Caco-2 (cell line): Measurements from ENCODE around the gene HDHD3. TPM values are rescaled to one million over a fixed set of nuclear protein-coding genes. Genes with fewer than 3 reads are reported as not detected.

Experiments used
- BruUV-seq: library from RNA; stranded (reverse); fragments of 400-500 nt; replicated peaks from 2 replicates; lab custom pipeline; 2021; lab: Mats Ljungman, UMichigan
- CTCF ChIA-PET: fragments of 300-600 bp; sonication (Branson Sonifier 250); formaldehyde crosslinking; loops from one replicate; lab custom pipeline; 2022; ENCODE audit warnings: antibody characterized with exemption; lab: Charles Lee
- POLR2A ChIA-PET: fragments of 300-600 bp; sonication (Branson Sonifier 250); formaldehyde crosslinking; loops from one replicate; lab custom pipeline; 2022; ENCODE audit warnings: antibody characterized with exemption; lab: Charles Lee
- DNase-seq, 2 experiments: peaks; one replicate each; pipeline versions ENCODE4 v3.0.0 to v3.0.0-alpha.2; 2020 to 2022
- H3K27me3 ChIP-seq: replicated peaks from 2 replicates; pipeline ENCODE4 v1.6.0; 2011; ENCODE audit warnings: low read length; ENCODE audit not compliant: control insufficient read depth, insufficient read depth
- H3K36me3 ChIP-seq: 2 replicates; pipeline ENCODE4 v1.5.1; 2011; ENCODE audit warnings: low read length; ENCODE audit not compliant: control insufficient read depth, insufficient read depth
- H3K4me1 ChIP-seq: fragments of 250-450 bp; sonication (Bioruptor Pico); 2 replicates; pipeline ENCODE4 v1.5.1; 2020; ENCODE audit warnings: mild to moderate bottlenecking
- H3K4me3 ChIP-seq: 2 replicates; pipeline ENCODE4 v1.5.1; 2011; ENCODE audit warnings: low read depth, mild to moderate bottlenecking, control low read depth, low read length
- H3K9me3 ChIP-seq: fragments of 250-450 bp; sonication (Bioruptor Pico); 2 replicates; pipeline ENCODE4 v1.5.1; 2020; ENCODE audit warnings: mild to moderate bottlenecking, moderate library complexity
- H3K27ac Mint-ChIP-seq: one replicate; pipeline ENCODE4 v1.8.0; 2022; ENCODE audit warnings: mixed read lengths; ENCODE audit not compliant: unreplicated experiment
- H3K27me3 Mint-ChIP-seq: one replicate; pipeline ENCODE4 v1.8.0; 2022; ENCODE audit warnings: mixed read lengths; ENCODE audit not compliant: insufficient read depth, unreplicated experiment
- H3K36me3 Mint-ChIP-seq: one replicate; pipeline ENCODE4 v1.8.0; 2022; ENCODE audit warnings: mild to moderate bottlenecking, mixed read lengths; ENCODE audit not compliant: insufficient read depth, unreplicated experiment
- H3K4me1 Mint-ChIP-seq: one replicate; pipeline ENCODE4 v1.8.0; 2022; ENCODE audit warnings: low read depth, mixed read lengths; ENCODE audit not compliant: unreplicated experiment
- H3K4me3 Mint-ChIP-seq: one replicate; pipeline ENCODE4 v1.8.0; 2022; ENCODE audit warnings: mild to moderate bottlenecking, moderate library complexity, mixed read lengths; ENCODE audit not compliant: unreplicated experiment
- H3K9me3 Mint-ChIP-seq: one replicate; pipeline ENCODE4 v1.8.0; 2022; ENCODE audit warnings: mixed read lengths; ENCODE audit not compliant: unreplicated experiment
- CTCF ChIP-seq, 2 experiments: fragments of 200-600 bp in 1 of 2; IDR thresholded peaks; 1 replicate in 1 of 2; 2 replicates in 1 of 2; pipeline versions ENCODE4 v1.5.1 to v1.8.0; 2011 to 2022; ENCODE audit warnings: antibody characterized with exemption in 1 of 2, control low read depth in 1 of 2, inconsistent platforms in 1 of 2, low read depth in 1 of 2, low read length in 1 of 2, mild to moderate bottlenecking in 1 of 2, moderate library complexity in 1 of 2; ENCODE audit not compliant: insufficient read depth in 1 of 2, severe bottlenecking in 1 of 2, unreplicated experiment in 1 of 2
- intact Hi-C: fragments of 100-400 bp; cut with micrococcal nuclease; formaldehyde crosslinking; loops from one replicate; pipeline ENCODE4 v1.10.0; 2022; ENCODE audit not compliant: unreplicated experiment
- total RNA-seq: library from RNA; stranded (reverse); gene quantifications from 2 replicates; pipeline ENCODE4 v1.2.3, GENCODE V29; 2022

HDHD3 gene
- total RNA-seq, 1 experiment from 2014 or later = 64.9 TPM

GRCh38 chr9:113364951-113365350, 11.8 kb downstream of the HDHD3 start:
- Histone ChIP-seq H3K4me3 (no peak overlapping the region), H3K9me3 (no peaks in the 10 kb centered on the region), H3K4me1 (no peaks in the 10 kb centered on the region), H3K36me3 (no peaks in the 10 kb centered on the region), H3K27me3 (no peaks in the 10 kb centered on the region)
- no peak overlapping the region for H3K27ac Mint-ChIP-seq
- CTCF ChIA-PET = no interaction called here
- H3K27me3 Mint-ChIP-seq = no peaks in the 10 kb centered on the region
- no peak for DNase-seq
- TF ChIP-seq CTCF (IDR thresholded peaks at IDR 0.05; ENCODE audit: insufficient read depth in 1 of 2, low read depth in 1 of 2, low read length in 1 of 2, severe bottlenecking in 1 of 2, unreplicated experiment in 1 of 2) = no peak
- intact Hi-C loops = no loop called here
- no peaks in the 10 kb centered on the region for H3K4me1 Mint-ChIP-seq
- H3K9me3 Mint-ChIP-seq = no peaks in the 10 kb centered on the region
- POLR2A ChIA-PET = interaction anchor here (0.6 kb wide), 1 partner anchor 54 kb away, joined by 5 read pairs; no protein-coding TSS in a partner anchor
- H3K4me3 Mint-ChIP-seq = no peak overlapping the region
- BruUV-seq = no TSS peak
- no peaks in the 10 kb centered on the region for H3K36me3 Mint-ChIP-seq

DNA sequence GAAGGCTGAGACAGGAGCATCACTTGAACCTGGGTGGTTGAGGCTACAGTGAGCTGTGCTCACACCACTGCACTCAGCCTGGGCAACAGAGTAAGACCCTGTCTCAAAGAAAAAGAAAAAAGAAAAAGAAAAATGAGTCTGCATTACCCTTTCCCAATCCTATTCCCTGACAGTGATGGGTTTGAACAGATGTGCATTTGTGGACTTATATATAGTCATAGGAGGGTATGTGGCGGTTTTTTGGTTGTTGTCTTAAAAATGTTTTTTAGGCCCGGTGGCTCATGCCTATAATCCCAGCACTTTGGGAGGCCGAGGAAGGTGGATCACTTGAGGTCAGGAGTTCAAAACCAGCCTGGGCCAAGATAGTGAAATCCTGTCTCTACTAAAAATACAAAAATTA, 13.4 kb downstream of the HDHD3 start:
- TF ChIP-seq CTCF (IDR thresholded peaks at IDR 0.05; ENCODE audit: insufficient read depth in 1 of 2, low read depth in 1 of 2, low read length in 1 of 2, severe bottlenecking in 1 of 2, unreplicated experiment in 1 of 2) = no peak
- no peak overlapping the region for H3K4me3 ChIP-seq
- Mint-ChIP-seq H3K4me3 (no peak overlapping the region), H3K4me1 (no peaks in the 10 kb centered on the region), H3K27me3 (no peaks in the 10 kb centered on the region), H3K27ac (no peak overlapping the region), H3K36me3 (no peaks in the 10 kb centered on the region), H3K9me3 (no peaks in the 10 kb centered on the region)
- H3K36me3 ChIP-seq = no peaks in the 10 kb centered on the region
- no peak for DNase-seq
- BruUV-seq = no TSS peak
- H3K4me1 ChIP-seq = no peaks in the 10 kb centered on the region
- no peaks in the 10 kb centered on the region for H3K27me3 ChIP-seq
- intact Hi-C loops = no loop called here
- no peaks in the 10 kb centered on the region for H3K9me3 ChIP-seq
- ChIA-PET CTCF (interaction anchor here (1.1 kb wide), 1 partner anchor 40 kb away, joined by 3 read pairs; no protein-coding TSS in a partner anchor), POLR2A (no interaction called here)

DNA sequence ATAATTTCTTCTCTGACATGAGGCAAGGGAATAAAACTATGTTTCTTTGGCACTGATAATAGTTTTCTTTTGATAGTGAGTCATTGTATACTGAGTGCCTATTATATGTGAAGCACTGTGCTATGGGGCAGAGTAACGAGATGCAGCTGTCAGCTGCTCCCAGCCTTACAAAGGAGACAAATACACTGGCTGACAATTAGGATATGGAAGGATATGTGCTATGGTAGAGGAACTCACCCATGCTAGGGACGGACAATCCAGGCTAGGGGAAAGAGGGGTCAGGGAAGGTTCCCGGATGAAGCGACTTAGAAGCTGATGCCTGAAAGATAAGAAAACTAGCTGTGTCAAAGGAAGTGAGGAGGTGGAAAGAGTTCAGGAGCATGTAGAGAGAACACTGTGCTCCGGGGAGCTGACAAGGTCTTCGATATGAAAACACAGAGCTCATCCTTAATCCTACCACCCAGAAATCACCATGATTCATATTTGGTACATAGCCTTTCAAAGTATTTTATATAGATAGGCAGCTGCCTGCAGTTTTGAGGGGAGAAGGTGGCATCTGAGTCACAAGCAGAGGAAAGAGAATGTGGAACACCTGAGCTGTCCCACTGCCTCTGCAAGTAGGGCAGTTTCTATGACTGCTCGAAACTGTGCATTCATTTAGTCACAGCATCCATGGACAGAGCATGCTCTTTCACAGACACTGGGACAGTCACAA, 15.3 kb downstream of the HDHD3 start:
- Mint-ChIP-seq H3K4me1 (no peaks in the 10 kb centered on the region), H3K9me3 (no peaks in the 10 kb centered on the region), H3K36me3 (no peaks in the 10 kb centered on the region), H3K27ac (no peak overlapping the region), H3K27me3 (no peaks in the 10 kb centered on the region), H3K4me3 (no peak overlapping the region)
- intact Hi-C loops = no loop called here
- H3K27me3 ChIP-seq = no peaks in the 10 kb centered on the region
- ChIA-PET POLR2A (no interaction called here), CTCF (interaction anchor here (0.6 kb wide), 1 partner anchor 31 kb away, joined by 4 read pairs; no protein-coding TSS in a partner anchor)
- no peaks in the 10 kb centered on the region for H3K4me1 ChIP-seq
- H3K4me3 ChIP-seq = no peak overlapping the region
- TF ChIP-seq CTCF (IDR thresholded peaks at IDR 0.05; ENCODE audit: insufficient read depth in 1 of 2, low read depth in 1 of 2, low read length in 1 of 2, severe bottlenecking in 1 of 2, unreplicated experiment in 1 of 2) = no peak
- BruUV-seq = no TSS peak
- H3K9me3 ChIP-seq = no peaks in the 10 kb centered on the region
- no peaks in the 10 kb centered on the region for H3K36me3 ChIP-seq
- DNase-seq = no peak
